HL-60 (cell line): ENCODE measurements around the gene ZFP36.

Experiments used
- DNase-seq, 2 experiments: peaks; one replicate each; pipeline ENCODE4 v3.0.0-alpha.2; 2010 to 2020; ENCODE audit warnings: low read depth in 1 of 2, low spot score in 1 of 2
- H3K27ac ChIP-seq: fragments of 250-450 bp; sonication (Bioruptor Pico); replicated peaks from 2 replicates; pipeline ENCODE4 v1.5.1; 2020; ENCODE audit warnings: mild to moderate bottlenecking, moderate library complexity
- H3K27me3 ChIP-seq: fragments of 250-450 bp; sonication (Bioruptor Pico); 2 replicates; pipeline ENCODE4 v1.5.1; 2021; ENCODE audit warnings: mild to moderate bottlenecking, moderate library complexity; ENCODE audit not compliant: insufficient read depth, poor library complexity, severe bottlenecking
- H3K4me3 ChIP-seq: replicated peaks from 2 replicates; pipeline ENCODE4 v1.5.1; 2011; ENCODE audit warnings: mild to moderate bottlenecking, control low read depth, low read length; ENCODE audit not compliant: insufficient read depth
- CTCF ChIP-seq: IDR thresholded peaks from one replicate; pipeline ENCODE4 v1.5.1; 2011; ENCODE audit warnings: low read length, control low read depth, inconsistent platforms; ENCODE audit not compliant: insufficient read depth
- GABPA ChIP-seq: IDR thresholded peaks from 2 replicates; pipeline ENCODE4 v1.6.1; 2012; ENCODE audit warnings: low read depth
- POLR2AphosphoS5 ChIP-seq: IDR thresholded peaks from 2 replicates; pipeline ENCODE4 v1.6.1; 2012; ENCODE audit warnings: low read depth
- SPI1 ChIP-seq: IDR thresholded peaks from 2 replicates; pipeline ENCODE4 v1.6.1; 2012; ENCODE audit warnings: low read depth, mild to moderate bottlenecking, borderline replicate concordance
- TF ChIP-seq, protein P1 (sequence below): IDR thresholded peaks from 2 replicates; pipeline ENCODE4 v1.6.1; 2012; ENCODE audit warnings: low read depth; ENCODE audit not compliant: insufficient replicate concordance

The ZFP36 gene

DNA sequence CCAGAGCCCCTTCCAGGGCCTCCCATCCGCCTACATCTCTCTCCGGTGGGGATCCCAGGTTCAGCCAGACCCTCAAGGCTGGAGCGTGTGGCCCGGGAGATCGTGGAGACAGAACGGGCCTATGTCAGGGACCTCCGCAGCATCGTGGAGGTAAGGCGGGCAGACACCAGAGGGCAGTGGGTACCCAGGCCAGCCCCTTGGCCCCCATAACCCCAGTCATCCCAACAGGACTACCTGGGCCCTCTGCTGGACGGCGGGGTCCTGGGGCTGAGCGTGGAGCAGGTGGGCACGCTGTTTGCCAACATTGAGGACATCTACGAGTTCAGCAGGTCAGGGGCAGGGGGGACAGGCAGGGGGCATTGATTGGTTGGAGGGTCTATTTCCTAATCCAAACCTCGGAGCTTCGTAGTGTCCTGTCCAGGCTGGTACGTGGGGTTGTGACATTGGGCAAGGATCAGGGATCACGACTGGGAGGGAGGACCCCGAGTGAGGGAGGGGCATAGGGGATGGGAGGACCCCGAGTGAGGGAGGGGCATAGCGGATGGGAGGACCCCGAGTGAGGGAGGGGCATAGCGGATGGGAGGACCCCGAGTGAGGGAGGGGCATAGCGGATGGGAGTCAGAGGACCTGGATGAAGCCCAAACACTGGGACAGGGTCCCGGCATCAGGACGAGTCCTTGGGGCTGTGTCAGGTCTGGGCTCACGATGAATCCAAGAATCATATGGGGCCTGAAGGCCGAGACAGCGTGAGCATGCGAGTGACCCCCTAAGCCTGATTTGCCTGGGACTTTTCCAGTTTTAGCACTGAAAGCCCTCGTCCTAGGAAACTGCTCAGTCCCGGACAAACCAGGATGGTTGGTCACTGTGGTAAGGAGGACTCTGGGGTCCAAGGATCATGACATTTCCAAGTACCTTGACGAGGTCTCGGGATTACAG is 8.7 kb downstream of the ZFP36 start:
- TF ChIP-seq SPI1 (no peak), POLR2AphosphoS5 (no peak)
- TF ChIP-seq, protein P1, sequence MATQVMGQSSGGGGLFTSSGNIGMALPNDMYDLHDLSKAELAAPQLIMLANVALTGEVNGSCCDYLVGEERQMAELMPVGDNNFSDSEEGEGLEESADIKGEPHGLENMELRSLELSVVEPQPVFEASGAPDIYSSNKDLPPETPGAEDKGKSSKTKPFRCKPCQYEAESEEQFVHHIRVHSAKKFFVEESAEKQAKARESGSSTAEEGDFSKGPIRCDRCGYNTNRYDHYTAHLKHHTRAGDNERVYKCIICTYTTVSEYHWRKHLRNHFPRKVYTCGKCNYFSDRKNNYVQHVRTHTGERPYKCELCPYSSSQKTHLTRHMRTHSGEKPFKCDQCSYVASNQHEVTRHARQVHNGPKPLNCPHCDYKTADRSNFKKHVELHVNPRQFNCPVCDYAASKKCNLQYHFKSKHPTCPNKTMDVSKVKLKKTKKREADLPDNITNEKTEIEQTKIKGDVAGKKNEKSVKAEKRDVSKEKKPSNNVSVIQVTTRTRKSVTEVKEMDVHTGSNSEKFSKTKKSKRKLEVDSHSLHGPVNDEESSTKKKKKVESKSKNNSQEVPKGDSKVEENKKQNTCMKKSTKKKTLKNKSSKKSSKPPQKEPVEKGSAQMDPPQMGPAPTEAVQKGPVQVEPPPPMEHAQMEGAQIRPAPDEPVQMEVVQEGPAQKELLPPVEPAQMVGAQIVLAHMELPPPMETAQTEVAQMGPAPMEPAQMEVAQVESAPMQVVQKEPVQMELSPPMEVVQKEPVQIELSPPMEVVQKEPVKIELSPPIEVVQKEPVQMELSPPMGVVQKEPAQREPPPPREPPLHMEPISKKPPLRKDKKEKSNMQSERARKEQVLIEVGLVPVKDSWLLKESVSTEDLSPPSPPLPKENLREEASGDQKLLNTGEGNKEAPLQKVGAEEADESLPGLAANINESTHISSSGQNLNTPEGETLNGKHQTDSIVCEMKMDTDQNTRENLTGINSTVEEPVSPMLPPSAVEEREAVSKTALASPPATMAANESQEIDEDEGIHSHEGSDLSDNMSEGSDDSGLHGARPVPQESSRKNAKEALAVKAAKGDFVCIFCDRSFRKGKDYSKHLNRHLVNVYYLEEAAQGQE: no peak
- Histone ChIP-seq H3K4me3 (no peak overlapping the region), H3K27me3 (peaks cover 33% of the 10 kb centered on the region), H3K27ac (no peak overlapping the region)
- DNase-seq: no peak

DNA sequence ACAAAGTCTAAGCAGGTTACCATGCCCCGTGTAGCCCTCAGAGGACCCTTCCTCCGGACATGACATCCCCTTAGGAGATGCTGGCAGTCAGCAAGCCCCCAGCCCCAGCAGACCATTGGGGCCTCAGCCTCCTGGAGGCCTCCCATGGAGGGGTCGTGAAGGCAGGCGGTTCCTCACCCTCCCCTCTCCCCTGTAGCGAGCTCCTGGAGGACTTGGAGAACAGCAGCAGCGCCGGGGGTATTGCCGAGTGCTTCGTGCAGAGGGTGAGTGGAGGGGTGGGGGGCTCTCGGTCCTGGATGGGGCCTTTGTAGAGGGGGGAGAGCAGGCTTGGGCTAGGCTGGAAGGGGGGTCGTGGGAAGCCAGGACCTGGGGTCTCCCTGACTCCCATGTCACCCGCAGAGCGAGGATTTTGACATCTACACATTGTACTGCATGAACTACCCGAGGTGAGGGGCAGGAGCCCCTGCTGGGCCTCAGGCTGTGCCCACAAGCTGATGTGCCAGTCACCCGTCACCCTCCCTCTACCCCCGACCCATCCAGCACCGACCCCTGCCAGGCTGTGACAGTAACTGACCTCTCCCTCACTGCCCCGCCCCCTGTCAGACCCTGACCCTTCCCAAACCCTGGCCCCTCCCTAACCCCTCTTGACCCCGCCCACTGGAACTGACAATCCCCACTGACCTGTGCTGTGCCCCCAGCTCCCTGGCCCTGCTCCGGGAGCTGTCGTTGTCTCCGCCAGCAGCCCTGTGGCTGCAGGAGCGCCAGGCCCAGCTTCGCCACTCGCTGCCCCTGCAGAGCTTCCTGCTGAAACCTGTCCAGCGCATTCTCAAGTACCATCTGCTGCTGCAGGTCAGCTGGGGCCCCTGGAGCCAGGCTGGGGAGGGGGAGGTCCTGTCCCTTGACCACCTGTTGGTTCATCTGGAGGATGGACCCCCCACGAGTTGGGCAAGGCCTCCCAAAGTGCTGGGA is 9.8 kb downstream of the ZFP36 start:
- H3K4me3 ChIP-seq: no peak overlapping the region
- DNase-seq: no peak

GRCh38 chr19:39417463-39418181 is 11.0 kb downstream of the ZFP36 start:
- no peak for DNase-seq
- TF ChIP-seq CTCF: no peak
- TF ChIP-seq GABPA: no peak
- no peak for TF ChIP-seq POLR2AphosphoS5
- TF ChIP-seq, protein P1: no peak
- no peak for TF ChIP-seq SPI1
- no peak overlapping the region for H3K4me3 ChIP-seq
- H3K27ac ChIP-seq: no peak overlapping the region
- peaks cover 31% of the 10 kb centered on the region for H3K27me3 ChIP-seq

More for the DNA sequence above, 9.8 kb downstream of the ZFP36 start:
- H3K27me3 ChIP-seq: peaks cover 33% of the 10 kb centered on the region
- H3K27ac ChIP-seq: no peak overlapping the region
- no peak for TF ChIP-seq GABPA
- TF ChIP-seq CTCF: no peak
- TF ChIP-seq, protein P1: no peak
- no peak for TF ChIP-seq SPI1
- no peak for TF ChIP-seq POLR2AphosphoS5
